ENCODE data around the gene PPP2R5D.
"Not testable (repeated sequence)": the region's sequence is repeated elsewhere in the genome, so short reads cannot be mapped to it uniquely, and the experiment has no call there.

PPP2R5D gene

GRCh38 chr6:42984001-42984923, at the start of gene PPP2R5D:
TSS of gene PPP2R5D (plus strand) at chr6:42984570. CDS start at chr6:42984678, 108 bp downstream.
- peak; percentile 98 for DNase-seq

GRCh38 chr6:42935322-42935721, 49.0 kb upstream of the PPP2R5D start:
- DNase-seq: no peak

GRCh38 chr6:42936398-42936797, 48.0 kb upstream of the PPP2R5D start:
- no peak for DNase-seq

GRCh38 chr6:42937548-42938427, 46.6 kb upstream of the PPP2R5D start:
- DNase-seq: no peak

- no peak for DNase-seq
Observed at GRCh38 chr6:42938428-42938796, 46.0 kb upstream of the PPP2R5D start.

GRCh38 chr6:42938987-42939809, 45.2 kb upstream of the PPP2R5D start:
- no peak for DNase-seq

- DNase-seq: no peak
Observed at GRCh38 chr6:42939810-42940167, 44.6 kb upstream of the PPP2R5D start.

- no peak for DNase-seq
Observed at GRCh38 chr6:42940493-42941045, 43.8 kb upstream of the PPP2R5D start.

GRCh38 chr6:42941356-42941755, 43.0 kb upstream of the PPP2R5D start:
- DNase-seq: not testable (repeated sequence)

- DNase-seq: no peak
Observed at GRCh38 chr6:42942444-42942843, 41.9 kb upstream of the PPP2R5D start.

GRCh38 chr6:42947950-42948349, 36.4 kb upstream of the PPP2R5D start:
- DNase-seq: no peak

- DNase-seq: no peak
Observed at GRCh38 chr6:42952389-42952788, 32.0 kb upstream of the PPP2R5D start.

- not testable (repeated sequence) for DNase-seq
Observed at GRCh38 chr6:42954405-42954804, 30.0 kb upstream of the PPP2R5D start.

- no peak for DNase-seq
Observed at GRCh38 chr6:42958125-42958524, 26.2 kb upstream of the PPP2R5D start.

GRCh38 chr6:42959917-42960242, 24.5 kb upstream of the PPP2R5D start:
- DNase-seq: no peak

- DNase-seq: no peak
Observed at GRCh38 chr6:42960243-42961019, 23.9 kb upstream of the PPP2R5D start, which contains the start of gene GNMT. TSS of gene GNMT (plus strand) at chr6:42960754. CDS start at chr6:42960768, 14 bp downstream.

GRCh38 chr6:42961020-42961470, 23.3 kb upstream of the PPP2R5D start:
- no peak for DNase-seq

GRCh38 chr6:42962096-42962495, 22.3 kb upstream of the PPP2R5D start:
- DNase-seq: no peak

- no peak for DNase-seq
Observed at GRCh38 chr6:42962502-42963178, 21.7 kb upstream of the PPP2R5D start.

- no peak for DNase-seq
Observed at GRCh38 chr6:42963179-42963854, 21.1 kb upstream of the PPP2R5D start.
